HEK293T (cell line): ENCODE results near the gene ARHGEF35.
"Not testable (repeated sequence)": the region's sequence is repeated elsewhere in the genome, so short reads cannot be mapped to it uniquely, and the experiment has no call there.

Experiments used
- FOXK2 ChIP-seq: fragments of 450-650 bp; IDR thresholded peaks from 2 replicates; pipeline ENCODE4 v1.6.1; 2016; ENCODE audit warnings: mild to moderate bottlenecking
- L3MBTL2 ChIP-seq: fragments of 450-650 bp; conservative IDR thresholded peaks from 2 replicates; pipeline ENCODE4 v1.6.1; 2016; ENCODE audit warnings: mild to moderate bottlenecking
- NFRKB ChIP-seq: fragments of 450-650 bp; IDR thresholded peaks from 2 replicates; pipeline ENCODE4 v1.6.1; 2016; ENCODE audit warnings: mild to moderate bottlenecking, moderate library complexity
- SP1 ChIP-seq: fragments of 450-650 bp; IDR thresholded peaks from 2 replicates; pipeline ENCODE4 v1.6.1; 2017
- ZNF384 ChIP-seq: fragments of 450-650 bp; IDR thresholded peaks from 2 replicates; pipeline ENCODE4 v1.6.1; 2016

- TF ChIP-seq SP1, FOXK2, L3MBTL2, ZNF384, NFRKB: not testable (repeated sequence)
Observed at GRCh38 chr7:144219149-144219548, 23.5 kb upstream of the ARHGEF35 start.
